ENCODE measurements around the gene TTLL13.

- TF ChIP-seq, protein P1, sequence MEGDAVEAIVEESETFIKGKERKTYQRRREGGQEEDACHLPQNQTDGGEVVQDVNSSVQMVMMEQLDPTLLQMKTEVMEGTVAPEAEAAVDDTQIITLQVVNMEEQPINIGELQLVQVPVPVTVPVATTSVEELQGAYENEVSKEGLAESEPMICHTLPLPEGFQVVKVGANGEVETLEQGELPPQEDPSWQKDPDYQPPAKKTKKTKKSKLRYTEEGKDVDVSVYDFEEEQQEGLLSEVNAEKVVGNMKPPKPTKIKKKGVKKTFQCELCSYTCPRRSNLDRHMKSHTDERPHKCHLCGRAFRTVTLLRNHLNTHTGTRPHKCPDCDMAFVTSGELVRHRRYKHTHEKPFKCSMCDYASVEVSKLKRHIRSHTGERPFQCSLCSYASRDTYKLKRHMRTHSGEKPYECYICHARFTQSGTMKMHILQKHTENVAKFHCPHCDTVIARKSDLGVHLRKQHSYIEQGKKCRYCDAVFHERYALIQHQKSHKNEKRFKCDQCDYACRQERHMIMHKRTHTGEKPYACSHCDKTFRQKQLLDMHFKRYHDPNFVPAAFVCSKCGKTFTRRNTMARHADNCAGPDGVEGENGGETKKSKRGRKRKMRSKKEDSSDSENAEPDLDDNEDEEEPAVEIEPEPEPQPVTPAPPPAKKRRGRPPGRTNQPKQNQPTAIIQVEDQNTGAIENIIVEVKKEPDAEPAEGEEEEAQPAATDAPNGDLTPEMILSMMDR (IDR thresholded peaks at IDR 0.05): no peak
- TF ChIP-seq ZFX (IDR thresholded peaks at IDR 0.05; ENCODE audit: borderline replicate concordance): no peak
Observed at GRCh38 chr15:90230610-90231009, 18.7 kb upstream of the TTLL13 start.

Data from 22Rv1 (cell line).